OCI-LY7 (cell line): Measurements from ENCODE around the gene CRTAP.

Source experiments
- EZH2phosphoT487 ChIP-seq: fragments of 200-600 bp; sonication (generic); IDR thresholded peaks from 2 replicates; pipeline ENCODE4 v1.6.1; 2018; ENCODE audit warnings: low read depth, borderline replicate concordance, mild to moderate bottlenecking, mixed run types, antibody characterized with exemption, low read length, moderate library complexity, mixed read lengths
- TF ChIP-seq, protein P1 (sequence below): fragments of 200-600 bp; sonication (generic); conservative IDR thresholded peaks from 2 replicates; pipeline ENCODE4 v1.5.1; 2014; ENCODE audit warnings: mild to moderate bottlenecking, antibody characterized with exemption, low read length, moderate library complexity, mixed read lengths

DNA sequence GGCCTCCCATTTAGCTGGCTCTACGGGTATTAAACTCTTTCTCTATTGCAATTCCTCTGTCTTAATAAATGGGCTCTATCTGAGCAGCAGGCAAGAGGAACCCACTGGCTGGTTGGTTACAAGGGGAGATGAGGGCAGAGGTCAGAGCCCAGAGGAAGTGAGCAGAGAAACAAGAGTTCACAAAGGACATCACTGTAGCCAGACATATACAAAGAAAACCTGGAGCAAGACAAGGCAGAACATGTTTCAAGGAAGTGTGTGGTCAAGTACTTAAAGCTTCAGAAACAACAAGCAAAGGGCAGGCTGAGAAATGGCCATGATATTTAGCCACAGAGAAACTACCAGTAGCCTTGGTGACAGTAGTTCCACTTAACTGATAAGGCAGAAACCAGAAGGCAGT lies 80.5 kb downstream of the CRTAP start:
- TF ChIP-seq, protein P1, sequence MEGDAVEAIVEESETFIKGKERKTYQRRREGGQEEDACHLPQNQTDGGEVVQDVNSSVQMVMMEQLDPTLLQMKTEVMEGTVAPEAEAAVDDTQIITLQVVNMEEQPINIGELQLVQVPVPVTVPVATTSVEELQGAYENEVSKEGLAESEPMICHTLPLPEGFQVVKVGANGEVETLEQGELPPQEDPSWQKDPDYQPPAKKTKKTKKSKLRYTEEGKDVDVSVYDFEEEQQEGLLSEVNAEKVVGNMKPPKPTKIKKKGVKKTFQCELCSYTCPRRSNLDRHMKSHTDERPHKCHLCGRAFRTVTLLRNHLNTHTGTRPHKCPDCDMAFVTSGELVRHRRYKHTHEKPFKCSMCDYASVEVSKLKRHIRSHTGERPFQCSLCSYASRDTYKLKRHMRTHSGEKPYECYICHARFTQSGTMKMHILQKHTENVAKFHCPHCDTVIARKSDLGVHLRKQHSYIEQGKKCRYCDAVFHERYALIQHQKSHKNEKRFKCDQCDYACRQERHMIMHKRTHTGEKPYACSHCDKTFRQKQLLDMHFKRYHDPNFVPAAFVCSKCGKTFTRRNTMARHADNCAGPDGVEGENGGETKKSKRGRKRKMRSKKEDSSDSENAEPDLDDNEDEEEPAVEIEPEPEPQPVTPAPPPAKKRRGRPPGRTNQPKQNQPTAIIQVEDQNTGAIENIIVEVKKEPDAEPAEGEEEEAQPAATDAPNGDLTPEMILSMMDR: no peak
- TF ChIP-seq EZH2phosphoT487: no peak
